Stimulated activated CD8-positive, alpha-beta memory T cell treated with anti-CD3 and anti-CD28 coated beads, Interleukin-7, amount 100 ng/mL, for 48 hours (primary cell): ENCODE measurements around the gene RABGAP1.

Experiments used
- DNase-seq, 2 donors: peaks; one replicate each; pipeline ENCODE4 v3.0.0-alpha.2; 2020; ENCODE audit warnings: low read depth in 1 of 2; ENCODE audit errors: extremely low read depth in 1 of 2

RABGAP1 gene

GRCh38 chr9:122944960-122945888, 4.4 kb downstream of the RABGAP1 start:
- DNase-seq = no peak

DNA sequence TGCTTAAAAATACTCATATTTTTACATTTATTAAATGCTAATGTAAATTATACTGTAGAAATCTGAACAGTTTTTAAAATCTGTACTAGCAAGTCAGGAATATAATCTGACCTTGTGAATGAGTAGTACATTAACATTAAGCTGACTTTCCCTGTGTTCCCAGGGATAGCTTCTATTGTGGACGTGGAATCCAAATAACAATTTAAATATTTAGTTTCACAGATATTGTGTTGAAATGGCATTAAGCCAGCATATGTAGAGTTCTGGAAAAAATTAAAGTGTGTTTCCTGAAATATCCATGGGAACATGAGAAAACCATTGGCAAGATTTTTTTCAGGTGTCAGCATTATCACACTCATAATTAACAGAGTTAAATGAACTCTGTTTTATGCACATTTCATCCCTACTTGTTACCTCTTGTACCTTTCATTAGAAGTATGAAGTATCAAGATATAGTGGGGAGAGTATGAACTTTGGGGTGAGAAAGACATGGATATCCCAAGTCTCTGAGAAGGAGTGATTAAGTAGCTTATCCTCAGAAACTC, 5.7 kb downstream of the RABGAP1 start:
- no peak for DNase-seq

- DNase-seq = no peak
Measured at GRCh38 chr9:122948313-122948712, 7.5 kb downstream of the RABGAP1 start.

- DNase-seq = no peak
Measured at GRCh38 chr9:122949696-122950095, 8.9 kb downstream of the RABGAP1 start.

DNA sequence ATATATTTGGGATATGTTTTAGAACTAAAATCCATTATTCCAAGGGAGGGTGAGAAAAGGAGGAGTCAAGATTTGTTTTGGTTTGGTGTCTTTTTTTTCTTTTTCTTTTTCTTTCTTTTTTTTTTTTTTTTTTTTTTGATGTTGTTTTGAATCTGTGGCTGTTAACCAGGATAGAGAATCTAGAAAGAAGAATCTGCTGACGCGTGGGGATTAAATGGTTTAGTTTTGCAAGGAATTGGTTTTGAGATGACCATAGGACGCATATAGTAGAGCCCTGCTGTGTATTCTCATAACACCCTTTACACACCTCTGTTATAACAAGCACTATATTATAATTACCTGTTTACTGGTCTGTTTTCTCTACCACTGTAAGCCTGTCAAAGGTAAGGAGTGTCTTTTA, 9.4 kb downstream of the RABGAP1 start:
- DNase-seq = no peak

- no peak for DNase-seq
Measured at GRCh38 chr9:122951056-122951455, 10.2 kb downstream of the RABGAP1 start.

GRCh38 chr9:122954253-122954691, 13.5 kb downstream of the RABGAP1 start:
- no peak for DNase-seq

DNA sequence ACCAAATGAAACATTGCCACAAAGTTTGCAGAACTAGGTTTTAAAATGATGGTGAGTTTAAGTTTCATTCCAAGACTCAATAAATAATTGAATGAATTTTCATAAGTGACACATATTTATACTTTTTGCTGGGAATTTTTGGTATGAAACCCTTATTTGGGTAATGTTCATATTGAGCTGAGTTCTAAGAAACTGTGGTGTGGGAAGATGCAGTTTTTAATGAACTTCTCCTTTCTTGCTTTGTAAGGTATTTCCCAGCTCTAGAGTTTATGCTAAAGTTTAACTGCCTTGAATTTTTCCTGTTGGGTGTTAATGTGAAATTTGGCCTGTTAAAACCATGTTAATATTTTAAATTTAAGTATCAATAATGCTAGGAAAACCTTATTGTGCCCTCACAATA, 15.1 kb downstream of the RABGAP1 start:
- DNase-seq = no peak

- no peak for DNase-seq
Measured at GRCh38 chr9:122961139-122961538, 20.3 kb downstream of the RABGAP1 start.

- DNase-seq = no peak
Measured at GRCh38 chr9:122975196-122975595, 34.4 kb downstream of the RABGAP1 start.

DNA sequence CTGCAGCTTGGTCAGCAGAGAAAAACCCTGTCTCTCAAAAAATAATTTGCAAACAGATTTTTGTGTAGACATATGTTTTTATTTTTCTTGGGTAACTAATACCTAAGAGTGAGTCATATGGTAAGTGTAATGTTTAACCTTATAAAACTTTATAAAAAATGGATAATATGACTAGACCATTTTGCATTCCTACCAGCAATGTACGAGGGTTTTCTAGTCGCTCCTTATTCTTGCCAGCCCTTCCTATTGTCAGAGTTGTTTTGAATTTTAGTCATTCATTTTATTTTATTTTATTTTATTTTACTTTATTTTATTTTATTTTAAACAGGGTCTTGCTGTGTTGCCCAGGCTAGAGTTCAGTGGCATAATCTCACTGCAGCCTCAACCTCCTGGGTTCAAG, 37.8 kb downstream of the RABGAP1 start:
- DNase-seq = no peak

DNA sequence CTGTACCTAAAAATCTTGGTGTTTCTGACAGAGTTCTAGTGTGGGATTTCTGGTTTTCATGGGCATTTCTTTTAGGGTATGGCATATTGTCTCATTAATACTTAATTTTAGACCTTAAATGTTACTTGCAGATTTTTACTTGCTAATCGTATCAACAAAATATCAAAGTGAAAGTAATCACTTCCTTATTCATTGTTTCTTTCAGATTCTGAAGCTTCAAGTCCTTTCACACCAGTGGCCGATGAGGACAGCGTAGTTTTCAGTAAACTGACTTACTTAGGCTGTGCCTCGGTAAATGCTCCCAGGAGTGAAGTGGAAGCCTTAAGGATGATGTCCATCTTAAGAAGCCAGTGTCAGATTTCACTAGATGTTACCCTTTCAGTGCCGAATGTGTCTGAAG, 45.2 kb downstream of the RABGAP1 start:
- DNase-seq = no peak

DNA sequence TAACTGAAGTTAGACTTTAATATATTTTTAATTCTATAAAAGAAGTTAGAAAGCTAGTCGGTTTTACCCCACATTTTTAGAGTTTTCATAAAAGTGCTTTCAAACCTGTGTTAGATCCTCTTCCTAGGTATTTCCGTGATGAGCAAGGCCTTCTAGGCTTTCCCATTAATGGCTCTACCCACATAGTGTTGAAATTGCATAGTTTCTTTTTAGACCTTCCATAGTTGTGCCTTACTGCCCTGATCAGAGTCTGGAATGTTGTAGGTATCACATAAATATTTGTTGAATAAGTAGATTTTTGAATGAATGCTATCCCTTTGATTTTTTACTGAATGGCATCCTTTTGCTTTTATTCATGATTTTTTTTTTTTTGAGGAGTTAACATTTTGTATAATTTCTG, 47.3 kb downstream of the RABGAP1 start:
- DNase-seq = no peak

GRCh38 chr9:122988920-122989621, 48.3 kb downstream of the RABGAP1 start:
- DNase-seq = no peak

GRCh38 chr9:122991370-122991830, 50.6 kb downstream of the RABGAP1 start:
- DNase-seq = peak in 1 of 2 donors; percentile 25

DNA sequence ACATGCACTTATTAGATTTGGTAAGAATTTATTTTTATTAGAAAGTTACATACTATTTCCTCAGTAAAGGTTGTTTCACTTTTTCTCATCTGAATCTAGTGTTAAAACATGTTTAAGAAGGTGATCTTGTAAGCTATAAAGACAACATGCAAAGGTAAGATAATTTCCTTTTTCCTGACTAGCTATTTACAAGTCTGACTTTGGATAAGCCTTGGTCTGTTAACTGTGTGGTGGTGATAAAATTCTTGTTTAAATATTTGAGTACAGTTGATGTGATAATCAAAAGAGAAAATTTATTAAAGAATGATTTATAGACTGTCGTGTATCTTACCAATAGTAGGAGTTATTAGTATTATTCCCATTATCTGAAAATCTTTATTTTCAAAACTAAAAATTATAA, 55.8 kb downstream of the RABGAP1 start:
- DNase-seq = no peak

DNA sequence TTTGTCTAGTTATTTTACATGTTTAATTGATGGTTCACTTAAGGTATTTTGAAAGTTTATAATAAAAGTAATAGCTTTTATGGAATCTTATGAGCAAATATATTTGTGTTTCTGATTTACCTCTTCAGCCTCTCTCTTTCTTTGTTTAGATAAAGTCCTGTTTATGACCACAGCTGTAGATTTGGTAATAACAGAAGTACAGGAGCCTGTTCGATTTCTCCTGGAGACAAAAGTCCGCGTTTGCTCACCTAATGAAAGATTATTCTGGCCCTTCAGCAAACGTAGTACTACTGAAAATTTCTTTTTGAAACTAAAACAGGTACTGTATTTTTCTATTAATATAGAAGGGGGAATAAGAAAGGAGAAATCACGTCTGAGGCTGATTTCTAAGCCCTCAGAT, 57.6 kb downstream of the RABGAP1 start:
- DNase-seq = no peak

DNA sequence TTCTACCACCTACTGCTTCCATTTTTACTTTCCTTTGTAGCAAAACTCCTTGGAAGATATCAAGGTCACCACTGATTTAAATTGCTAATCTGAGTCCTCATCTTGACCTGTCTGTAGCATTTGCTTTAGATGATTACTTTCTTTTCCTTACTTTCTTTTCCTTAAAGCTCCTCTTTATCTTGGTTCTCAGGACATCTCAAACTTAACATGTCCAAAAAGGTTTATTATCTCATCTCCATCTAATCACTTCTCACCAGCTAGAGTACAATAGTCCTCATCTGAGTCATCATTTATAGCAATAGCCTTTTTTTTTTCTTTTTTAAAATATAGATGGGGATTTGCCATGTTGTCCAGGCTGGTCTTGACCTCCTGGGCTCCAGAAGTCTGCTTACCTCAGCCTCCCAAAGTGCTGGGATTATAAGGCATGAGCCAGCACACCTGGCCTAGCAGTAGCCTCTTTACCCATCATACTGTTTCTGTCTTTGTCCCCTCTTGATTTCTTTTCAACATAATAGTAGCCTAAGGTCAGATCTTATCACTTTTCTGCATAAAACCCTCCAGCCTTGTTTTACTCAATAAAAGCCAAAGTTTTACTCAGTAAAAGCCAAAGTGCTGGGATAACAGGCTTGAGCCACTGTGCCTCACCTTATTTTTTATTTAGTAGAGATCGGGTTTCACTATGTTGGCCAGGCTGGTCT, 59.7 kb downstream of the RABGAP1 start:
- DNase-seq = no peak

GRCh38 chr9:123002754-123003153, 61.9 kb downstream of the RABGAP1 start:
- DNase-seq = no peak

- DNase-seq = no peak
Measured at GRCh38 chr9:123003466-123003865, 62.6 kb downstream of the RABGAP1 start.

GRCh38 chr9:123005964-123006363, 65.1 kb downstream of the RABGAP1 start:
- no peak for DNase-seq
